HepG2 (cell line): ENCODE data around the gene STX2. TPM values are rescaled to one million over a fixed set of nuclear protein-coding genes. Genes with fewer than 3 reads are reported as not detected.

Experiments
- ATF3 ChIP-seq: sonication (generic); formaldehyde crosslinking; IDR thresholded peaks from 2 replicates; pipeline ENCODE4 v1.4.0; 2020; ENCODE audit warnings: missing genetic modification reagents
- EED ChIP-seq: sonication (generic); formaldehyde crosslinking; IDR thresholded peaks from 2 replicates; pipeline ENCODE4 v1.5.0; 2020; ENCODE audit warnings: mild to moderate bottlenecking, missing genetic modification reagents
- HMGXB3 ChIP-seq: sonication (generic); formaldehyde crosslinking; IDR thresholded peaks from 2 replicates; pipeline ENCODE4 v1.4.0; 2020; ENCODE audit warnings: missing genetic modification reagents, borderline replicate concordance
- PREB ChIP-seq: sonication (generic); formaldehyde crosslinking; IDR thresholded peaks from 2 replicates; pipeline ENCODE4 v1.4.0; 2020; ENCODE audit warnings: missing genetic modification reagents
- ZFP62 ChIP-seq: sonication (generic); formaldehyde crosslinking; IDR thresholded peaks from 2 replicates; pipeline ENCODE4 v1.4.0; 2020; ENCODE audit warnings: missing genetic modification reagents
- polyA plus RNA-seq, 8 experiments: library from polyadenylated mRNA; depleted of rRNA in 3 of 8; stranded (reverse) in 7 of 8; unstranded in 1 of 8; fragments of >200 nt; fragmentation: Illumina TruSeq in 4 of 8; extraction: Trizol in 4 of 8; gene quantifications; 2 replicates each; pipeline versions ENCODE4 v1.2.1 to v1.2.3, GENCODE V29; 2011 to 2016; ENCODE audit warnings: low read depth in 4 of 8, missing spikeins in 1 of 8, mixed read lengths in 1 of 8; ENCODE audit not compliant: insufficient read depth in 1 of 8
- total RNA-seq, 5 experiments: library from RNA; depleted of rRNA; stranded (reverse); fragments of >200 nt; fragmentation: Illumina TruSeq; extraction: Trizol; gene quantifications; 2 replicates each; pipeline ENCODE4 v1.2.3, GENCODE V29; 2016; ENCODE audit warnings: low read depth in 1 of 5
- TF ChIP-seq, protein P1 (sequence below): sonication (generic); formaldehyde crosslinking; IDR thresholded peaks from 2 replicates; pipeline ENCODE4 v1.9.0; 2021; ENCODE audit warnings: missing genetic modification reagents, borderline replicate concordance
- TF ChIP-seq, protein P2 (sequence below): sonication (generic); formaldehyde crosslinking; IDR thresholded peaks from 2 replicates; pipeline ENCODE4 v1.8.0; 2022; ENCODE audit warnings: missing genetic modification reagents, low read depth, mild to moderate bottlenecking, borderline replicate concordance
- TF ChIP-seq, protein P3 (sequence below): sonication (generic); formaldehyde crosslinking; IDR thresholded peaks from 2 replicates; pipeline ENCODE4 v1.8.1; 2023; ENCODE audit warnings: missing genetic modification reagents, mild to moderate bottlenecking, borderline replicate concordance

STX2 gene
- total and polyA plus RNA-seq, 2 of the 13 experiments (the other 11 are each of a cell fraction or from before 2014, with no cell fraction given): 13.4 to 25.1 TPM

DNA sequence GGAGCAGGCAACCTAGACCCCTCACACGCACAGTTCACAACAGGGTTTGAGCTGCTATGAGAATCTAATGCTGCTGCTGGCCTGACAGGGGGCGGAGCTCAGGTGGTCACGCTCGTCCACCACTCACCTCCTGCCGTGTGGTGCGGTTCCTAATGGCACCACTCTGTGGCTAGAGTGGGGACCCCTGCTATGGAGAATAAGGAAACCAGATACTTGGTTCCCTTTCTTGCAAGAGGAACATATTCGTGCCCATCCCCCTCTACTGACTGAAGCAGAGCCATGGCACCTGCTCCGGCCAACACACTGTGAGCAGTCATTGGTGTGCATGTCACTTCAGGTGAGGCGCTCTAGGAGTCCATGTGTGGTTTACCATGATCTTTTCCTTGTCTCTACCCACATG is 92.5 kb downstream of the STX2 start (continued):
- no peak for TF ChIP-seq PREB (CRISPR knock-in tag)
- TF ChIP-seq ATF3 (CRISPR knock-in tag): no peak
- TF ChIP-seq, protein P1, sequence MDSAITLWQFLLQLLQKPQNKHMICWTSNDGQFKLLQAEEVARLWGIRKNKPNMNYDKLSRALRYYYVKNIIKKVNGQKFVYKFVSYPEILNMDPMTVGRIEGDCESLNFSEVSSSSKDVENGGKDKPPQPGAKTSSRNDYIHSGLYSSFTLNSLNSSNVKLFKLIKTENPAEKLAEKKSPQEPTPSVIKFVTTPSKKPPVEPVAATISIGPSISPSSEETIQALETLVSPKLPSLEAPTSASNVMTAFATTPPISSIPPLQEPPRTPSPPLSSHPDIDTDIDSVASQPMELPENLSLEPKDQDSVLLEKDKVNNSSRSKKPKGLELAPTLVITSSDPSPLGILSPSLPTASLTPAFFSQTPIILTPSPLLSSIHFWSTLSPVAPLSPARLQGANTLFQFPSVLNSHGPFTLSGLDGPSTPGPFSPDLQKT (CRISPR knock-in tag): no peak
- TF ChIP-seq EED (CRISPR knock-in tag): no peak
- TF ChIP-seq, protein P2, sequence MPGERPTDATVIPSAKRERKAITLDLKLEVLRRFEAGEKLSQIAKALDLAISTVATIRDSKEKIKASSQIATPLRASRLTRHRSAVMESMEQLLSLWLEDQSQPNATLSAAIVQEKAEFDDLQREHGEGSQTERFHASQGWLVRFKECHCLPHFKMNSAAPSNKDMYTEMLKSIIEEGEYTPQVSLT (CRISPR knock-in tag): no peak
- TF ChIP-seq, protein P3, sequence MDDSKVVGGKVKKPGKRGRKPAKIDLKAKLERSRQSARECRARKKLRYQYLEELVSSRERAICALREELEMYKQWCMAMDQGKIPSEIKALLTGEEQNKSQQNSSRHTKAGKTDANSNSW: no peak
- no peak for TF ChIP-seq ZFP62 (CRISPR knock-in tag)
- no peak for TF ChIP-seq HMGXB3
